ENCODE data around the gene AGBL3.
"Not testable (repeated sequence)": the region's sequence is repeated elsewhere in the genome, so short reads cannot be mapped to it uniquely, and the experiment has no call there.

Gene AGBL3

DNA sequence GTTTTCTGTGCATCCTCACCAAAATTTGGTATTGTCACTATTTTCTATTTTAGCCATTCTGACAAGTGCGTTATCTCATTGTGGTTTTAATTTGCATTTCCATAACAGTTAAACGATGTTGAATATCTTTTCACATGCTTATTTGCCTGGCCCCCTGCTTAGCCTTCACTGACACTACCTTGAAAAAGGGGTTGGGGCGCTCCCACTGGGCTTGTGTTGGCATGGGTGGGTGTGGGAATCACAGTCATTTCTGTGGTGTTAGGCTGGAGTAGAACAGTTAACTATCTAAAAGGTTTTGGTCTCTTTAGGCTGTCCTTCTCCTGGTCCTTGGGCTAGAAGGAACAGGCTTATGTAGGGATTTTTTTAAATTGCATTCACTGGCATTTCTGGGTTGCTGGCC is 89.4 kb downstream of the AGBL3 start:
- no peak for DNase-seq (ENCODE audit: low read depth in 2 of 2, low spot score in 1 of 2)

DNA sequence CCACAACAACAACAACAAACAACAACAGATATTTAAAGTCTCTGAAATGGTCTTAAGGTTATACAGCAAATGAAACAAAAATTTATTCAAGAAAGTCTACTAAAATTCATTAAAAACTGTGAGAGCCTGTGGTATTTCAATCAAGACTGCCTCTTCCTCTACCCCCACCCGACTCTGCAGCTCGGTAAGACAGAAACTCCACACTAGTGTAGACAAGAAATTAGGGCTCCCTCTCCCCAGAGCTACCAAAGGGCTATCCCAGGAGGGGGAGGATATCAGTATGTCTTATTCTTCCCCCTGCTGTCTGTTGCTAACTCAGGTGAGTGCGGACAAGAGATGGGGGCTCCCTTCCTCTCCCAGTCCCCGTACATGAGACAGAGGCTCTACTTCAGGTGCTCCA is 90.6 kb downstream of the AGBL3 start:
- no peak for DNase-seq (ENCODE audit: low read depth in 2 of 2, low spot score in 1 of 2)

DNA sequence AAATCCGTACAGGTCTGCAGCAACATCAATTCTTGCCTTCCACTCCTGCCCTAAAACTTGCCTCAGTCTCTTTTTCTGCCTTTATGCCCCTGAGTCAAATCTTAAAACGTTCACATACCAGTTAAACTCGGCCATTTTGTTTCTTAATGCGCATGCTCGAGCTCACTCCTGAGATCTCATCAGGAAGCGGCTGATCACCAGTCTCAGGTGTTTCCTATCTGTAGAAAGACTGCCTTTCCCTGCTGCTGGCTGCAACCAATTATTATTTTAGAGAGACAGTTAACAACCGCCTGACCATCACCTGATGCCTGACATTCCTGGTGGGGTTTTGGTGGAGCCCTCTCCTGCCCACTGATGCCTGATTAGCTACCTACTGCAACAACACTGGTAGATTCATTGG is 91.3 kb downstream of the AGBL3 start:
- no peak for DNase-seq (ENCODE audit: low read depth in 2 of 2, low spot score in 1 of 2)

DNA sequence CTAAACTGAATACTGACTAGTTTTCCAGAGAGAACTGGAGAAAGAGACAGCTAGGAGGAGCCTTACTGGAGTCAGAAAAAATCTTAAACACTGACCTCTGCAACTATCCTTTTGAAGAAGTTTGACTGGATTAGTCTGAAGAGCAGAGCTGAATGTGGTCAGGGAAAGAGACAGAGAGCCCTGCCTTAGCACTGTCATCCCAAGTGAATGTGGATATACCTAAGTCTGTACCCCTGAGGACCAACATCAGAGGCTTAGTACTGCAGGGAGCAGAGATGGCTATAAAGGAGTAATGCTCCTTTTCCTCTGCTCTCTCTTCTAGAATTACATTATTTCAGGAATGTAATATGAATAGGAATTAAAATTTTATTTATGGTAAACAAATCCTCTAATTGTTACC is 91.7 kb downstream of the AGBL3 start:
- no peak for DNase-seq (ENCODE audit: low read depth in 2 of 2, low spot score in 1 of 2)

DNA sequence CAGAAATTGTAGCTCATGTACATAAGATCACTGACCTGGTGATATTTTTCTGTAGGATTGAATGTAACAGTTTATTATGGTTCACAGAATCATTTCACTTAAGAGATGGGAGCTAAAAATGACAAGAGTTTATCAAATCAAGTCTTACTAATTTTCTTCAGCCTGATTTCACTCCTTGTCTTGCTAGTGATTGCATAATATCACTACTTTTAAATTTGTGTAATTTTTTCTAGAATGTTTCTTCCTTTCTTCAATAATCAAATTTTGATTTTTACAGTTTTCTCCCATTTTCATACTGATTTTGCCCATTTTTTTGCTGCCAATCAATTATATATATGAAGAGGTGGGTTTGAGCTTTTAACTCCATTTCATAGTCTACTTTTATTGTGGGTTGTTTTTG is 92.8 kb downstream of the AGBL3 start:
- DNase-seq (ENCODE audit: low read depth in 2 of 2, low spot score in 1 of 2), result no peak

DNA sequence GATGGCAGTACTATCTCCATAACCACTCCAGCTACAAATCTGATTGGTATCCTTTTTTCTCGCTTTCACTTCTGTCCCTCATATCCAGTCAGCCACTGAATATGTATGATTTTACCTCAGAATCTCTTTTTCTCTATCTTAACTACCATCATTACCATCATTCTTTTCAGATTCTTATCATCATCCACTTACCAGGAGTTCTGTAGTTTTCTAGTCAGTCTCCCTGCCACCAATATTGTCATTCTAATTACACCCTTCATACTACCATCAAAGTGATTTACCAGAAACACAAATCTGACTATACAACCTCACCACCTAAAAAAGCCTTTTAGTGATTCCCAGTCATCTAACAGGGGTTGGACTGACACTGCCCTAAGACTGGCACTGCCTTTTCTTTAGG is 96.7 kb downstream of the AGBL3 start:
- no peak for DNase-seq (ENCODE audit: low read depth in 2 of 2, low spot score in 1 of 2)

DNA sequence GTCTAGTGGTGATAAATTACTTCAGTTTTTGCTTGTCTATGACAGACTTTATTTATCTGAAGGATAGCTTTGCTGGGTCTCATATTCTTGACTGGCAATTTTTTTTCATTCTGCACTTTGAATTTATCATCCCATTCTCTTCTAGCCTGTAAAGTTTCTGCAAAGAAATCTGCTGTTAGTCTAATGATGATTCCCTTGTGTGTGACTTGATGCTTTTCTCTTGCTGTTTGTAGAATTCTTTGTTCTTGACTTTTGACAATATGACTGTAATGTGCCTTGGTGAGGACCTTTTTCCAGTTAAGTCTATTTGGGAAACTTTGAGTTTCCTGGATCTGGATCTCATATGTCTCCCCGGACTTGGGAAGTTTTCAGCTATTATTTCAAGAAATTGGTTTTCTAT is 102.3 kb downstream of the AGBL3 start:
- no peak for DNase-seq (ENCODE audit: low read depth in 2 of 2, low spot score in 1 of 2)

DNA sequence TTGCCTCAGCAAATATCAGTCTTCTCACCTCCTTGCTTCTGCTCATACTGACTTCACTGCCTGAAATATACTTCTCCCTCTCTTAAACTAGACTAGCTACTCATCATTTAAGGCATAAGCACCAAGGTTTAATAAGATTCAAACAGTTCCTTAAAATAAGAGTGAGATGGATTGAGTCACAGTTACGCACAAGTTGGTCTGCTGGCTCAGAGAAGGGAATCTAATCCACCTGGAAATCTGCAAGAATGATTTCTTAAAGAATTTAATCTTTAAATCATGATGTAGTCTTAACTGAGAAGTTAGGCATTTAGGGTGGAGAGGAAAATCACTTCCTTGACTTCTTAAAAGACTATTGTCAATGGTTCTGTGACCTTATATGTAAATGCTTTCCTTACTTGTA is 105.4 kb downstream of the AGBL3 start:
- DNase-seq (ENCODE audit: low read depth in 2 of 2, low spot score in 1 of 2), result no peak

DNA sequence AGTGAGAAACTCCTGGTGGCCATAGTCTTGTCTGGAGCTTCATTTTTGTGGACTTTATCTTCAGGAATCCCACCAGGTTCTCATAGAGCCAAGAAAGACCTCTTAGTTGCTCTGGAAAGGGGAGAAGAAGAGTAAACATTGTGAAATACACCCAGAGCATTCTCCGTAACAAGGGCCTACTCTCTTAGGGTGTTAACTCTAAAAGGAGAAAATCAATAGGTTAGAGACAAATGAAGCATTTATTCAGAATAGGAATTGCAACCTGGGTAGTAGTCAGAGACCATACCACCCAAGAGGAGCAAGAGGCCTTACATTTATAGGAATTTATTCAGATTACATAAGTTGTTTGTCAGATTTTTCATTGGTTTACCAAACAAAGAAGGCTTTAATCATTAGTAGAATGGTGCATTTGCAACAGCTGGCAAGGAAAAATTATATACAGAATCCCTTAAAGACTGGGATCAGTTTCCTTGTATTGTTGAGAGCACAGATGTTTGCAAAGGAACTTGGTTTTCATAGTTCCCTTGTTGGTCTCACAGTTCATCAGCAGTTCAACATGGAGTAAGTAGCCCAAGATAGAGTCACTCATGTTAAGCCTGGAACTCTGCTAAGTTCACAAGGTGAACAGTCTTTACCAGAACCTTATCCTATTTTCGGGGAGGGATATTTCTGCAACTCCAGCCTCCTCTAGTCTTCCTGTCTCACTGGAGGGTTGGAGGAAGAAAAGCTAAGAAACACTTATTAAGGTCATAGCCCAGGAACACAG is 108.3 kb downstream of the AGBL3 start:
- no peak for DNase-seq (ENCODE audit: low read depth in 2 of 2, low spot score in 1 of 2)

DNA sequence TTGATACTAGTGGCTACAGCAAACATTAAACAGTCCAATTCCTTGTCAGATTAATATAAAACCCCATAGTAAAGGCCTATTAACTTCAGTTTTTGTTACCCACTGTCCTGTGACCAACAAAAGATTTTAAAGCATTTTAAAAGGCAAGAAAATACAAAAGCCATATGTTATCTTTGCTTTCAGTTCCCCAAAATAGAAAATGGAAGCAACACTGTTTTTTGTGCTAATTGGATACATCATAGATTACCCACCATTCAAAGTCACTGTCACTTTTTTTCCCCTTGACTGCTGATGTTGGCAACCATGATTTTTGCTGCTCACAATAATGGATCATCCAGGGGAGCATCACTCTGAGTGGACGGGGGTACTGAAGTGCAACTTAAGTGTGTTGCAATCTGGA is 109.1 kb downstream of the AGBL3 start:
- no peak for DNase-seq (ENCODE audit: low read depth in 2 of 2, low spot score in 1 of 2)

DNA sequence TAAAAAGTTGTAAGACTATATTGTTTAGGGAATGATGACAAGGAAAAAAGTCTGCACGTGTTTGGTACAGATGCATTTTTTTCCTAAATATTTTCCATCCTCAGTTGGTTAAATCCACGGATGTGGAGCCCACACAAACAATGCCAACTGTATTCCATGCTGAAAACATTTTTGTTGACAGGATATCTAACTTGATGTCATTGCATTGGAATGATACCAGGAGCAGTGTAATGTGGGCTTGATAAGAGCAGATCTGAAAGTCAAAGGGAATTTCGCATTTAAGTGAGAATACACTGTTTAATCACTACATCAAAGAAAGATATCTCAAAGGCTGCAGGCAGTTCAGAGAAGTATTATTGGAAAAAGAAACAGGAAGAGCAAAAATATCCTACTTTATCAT is 112.1 kb downstream of the AGBL3 start:
- no peak for DNase-seq (ENCODE audit: low read depth in 2 of 2, low spot score in 1 of 2)

DNA sequence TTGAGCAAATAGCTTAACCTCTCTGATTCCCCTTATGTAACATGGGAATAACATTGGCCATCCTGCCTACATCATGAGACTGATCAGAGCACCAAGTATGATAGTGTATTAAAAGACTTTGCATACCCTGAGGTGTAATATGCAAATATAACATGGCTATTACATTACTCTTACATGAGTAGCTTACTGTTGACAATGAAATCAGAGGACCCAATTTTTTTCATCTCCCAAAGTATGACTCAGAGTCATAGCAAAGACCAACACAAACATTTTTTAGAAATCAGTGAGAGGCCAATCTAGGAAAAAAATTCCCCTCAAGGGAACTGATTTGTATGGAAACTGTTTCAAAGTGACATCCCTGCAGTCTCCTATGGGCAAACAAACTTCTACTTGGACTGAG is 114.5 kb downstream of the AGBL3 start:
- DNase-seq (ENCODE audit: low read depth in 2 of 2, low spot score in 1 of 2), result no peak

DNA sequence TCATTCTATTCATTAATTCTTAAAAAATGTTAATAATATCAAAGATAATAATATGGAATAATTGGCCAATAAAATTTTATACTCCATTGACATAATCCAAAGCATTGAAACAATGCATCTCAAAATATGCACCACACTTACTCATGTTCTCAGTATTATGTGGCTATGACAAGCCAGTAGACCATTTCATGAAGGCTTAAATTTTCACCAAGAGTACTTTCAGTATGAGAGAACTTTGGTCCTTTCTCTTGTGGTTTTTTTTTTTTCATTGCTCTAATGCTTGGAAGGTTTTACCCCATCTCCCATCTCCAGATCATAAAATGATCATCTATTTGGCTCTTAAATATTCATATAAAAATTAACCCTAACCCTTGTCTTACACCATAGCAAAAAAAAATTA is 116.1 kb downstream of the AGBL3 start:
- no peak for DNase-seq (ENCODE audit: low read depth in 2 of 2, low spot score in 1 of 2)

DNA sequence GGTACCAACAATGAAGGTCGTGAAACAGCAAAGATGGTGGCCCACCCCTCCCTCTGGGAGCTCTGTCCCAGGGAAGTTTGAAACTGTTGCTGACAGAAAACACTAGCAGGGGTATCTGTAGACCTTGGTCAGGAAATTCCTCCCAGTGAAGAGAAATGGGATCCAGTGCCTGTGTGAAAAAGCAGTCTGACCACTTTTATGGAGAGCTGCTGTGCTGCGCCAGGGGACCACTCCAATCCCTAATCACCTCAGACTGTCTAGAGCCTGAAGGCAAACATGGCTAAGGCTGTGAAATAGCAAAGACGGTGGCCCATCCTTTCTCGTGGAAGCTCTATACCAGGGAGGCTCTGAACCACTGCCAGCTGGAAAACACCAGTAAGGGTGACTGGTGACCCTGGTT is 123.3 kb downstream of the AGBL3 start:
- no peak for DNase-seq (ENCODE audit: low read depth in 2 of 2, low spot score in 1 of 2)

DNA sequence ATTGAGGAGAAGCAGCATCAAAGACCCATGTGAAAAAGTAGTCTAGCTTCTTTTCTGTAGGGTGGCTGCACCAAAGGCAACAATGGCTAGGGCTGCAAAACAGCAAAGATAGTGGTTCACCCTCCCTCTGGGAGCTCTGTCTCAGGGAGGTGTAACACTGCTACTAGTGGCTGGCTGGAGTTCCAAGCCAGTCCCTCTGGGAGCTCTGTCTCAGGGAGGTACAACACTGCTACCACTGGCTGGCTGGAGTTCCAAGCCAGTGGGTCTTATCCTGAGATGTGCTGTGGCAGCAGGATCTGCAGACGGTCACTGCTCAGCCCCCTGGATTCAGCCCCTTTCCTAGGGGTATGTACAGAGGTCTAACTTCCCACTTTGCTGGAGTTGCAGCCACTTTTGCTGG is 123.7 kb downstream of the AGBL3 start:
- DNase-seq (ENCODE audit: low read depth in 2 of 2, low spot score in 1 of 2), result no peak

DNA sequence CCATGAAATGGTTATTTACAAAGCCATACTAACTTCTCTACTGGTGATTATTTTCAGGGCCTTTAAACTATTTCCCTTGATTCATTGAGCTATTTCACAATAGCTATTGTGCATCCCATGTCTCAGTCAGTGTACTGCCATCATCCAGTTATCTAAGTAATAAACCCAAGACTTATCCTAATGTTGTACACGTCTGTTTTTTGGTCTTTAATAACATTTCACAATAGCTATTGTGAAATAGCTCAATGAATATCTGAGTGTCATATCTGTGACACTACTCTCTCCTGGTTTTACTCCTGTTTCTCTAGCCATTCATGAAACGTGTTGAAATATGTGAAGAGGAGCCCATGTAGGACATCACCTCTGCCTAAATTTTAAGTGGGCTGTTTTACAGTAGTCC is 125.1 kb downstream of the AGBL3 start:
- no peak for DNase-seq (ENCODE audit: low read depth in 2 of 2, low spot score in 1 of 2)

DNA sequence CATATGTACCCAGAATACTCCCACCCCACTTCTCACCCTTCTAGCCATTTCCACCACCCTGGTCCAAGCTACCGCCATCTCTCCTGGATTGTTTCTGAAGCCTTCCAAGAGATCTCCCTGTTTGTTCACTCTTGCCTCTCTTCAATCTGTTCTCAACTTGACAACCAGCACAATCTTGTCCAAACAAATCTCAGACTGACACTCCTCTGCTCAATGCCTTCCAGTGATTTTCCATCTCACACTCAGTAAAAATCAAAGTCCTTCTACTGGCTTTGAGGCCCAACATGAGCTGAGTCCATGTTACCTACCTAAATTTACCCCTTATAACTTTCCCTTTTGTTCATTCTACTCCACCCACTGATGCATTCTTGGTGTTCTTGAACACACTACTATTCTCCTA is 128.3 kb downstream of the AGBL3 start:
- DNase-seq (ENCODE audit: low read depth in 2 of 2, low spot score in 1 of 2), result no peak

DNA sequence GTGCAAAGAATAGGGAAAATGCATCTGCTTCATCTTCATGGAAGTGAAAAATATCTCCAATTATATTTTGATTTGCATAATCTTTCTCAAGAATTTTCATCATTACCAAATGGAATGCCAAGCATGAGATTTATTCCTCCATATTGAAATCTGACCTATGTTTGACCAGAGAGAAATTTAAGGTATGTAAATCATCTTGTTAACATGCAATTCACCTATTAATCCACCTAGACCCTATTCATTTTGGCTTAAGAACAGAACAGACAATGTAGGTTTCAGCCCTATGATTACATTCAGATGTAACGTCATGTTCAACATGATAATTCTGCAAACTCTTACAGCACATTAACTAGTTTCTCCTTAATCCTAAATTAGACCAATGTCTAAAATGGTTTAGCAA is 130.8 kb downstream of the AGBL3 start:
- DNase-seq (ENCODE audit: low read depth in 2 of 2, low spot score in 1 of 2), result no peak

DNA sequence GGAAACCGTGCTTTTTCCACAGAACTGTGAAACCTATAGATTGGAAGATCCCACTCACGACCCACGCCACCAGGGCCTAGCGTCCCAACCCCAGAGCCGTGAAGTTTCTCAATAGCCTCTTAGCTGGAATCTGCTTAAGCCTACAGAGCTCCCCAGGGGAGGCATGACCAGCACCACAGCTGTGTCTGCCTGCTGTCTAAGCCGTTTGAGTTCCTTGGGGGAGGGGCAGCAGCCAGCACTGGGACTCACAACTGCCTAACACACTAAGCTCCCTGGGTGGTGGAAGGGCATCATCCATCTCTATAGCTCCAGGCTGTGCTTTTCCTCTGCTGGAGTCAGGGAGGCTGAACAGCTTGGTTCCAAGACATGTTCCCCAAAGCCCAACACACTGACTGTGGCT is 135.6 kb downstream of the AGBL3 start:
- no peak for DNase-seq (ENCODE audit: low read depth in 2 of 2, low spot score in 1 of 2)

DNA sequence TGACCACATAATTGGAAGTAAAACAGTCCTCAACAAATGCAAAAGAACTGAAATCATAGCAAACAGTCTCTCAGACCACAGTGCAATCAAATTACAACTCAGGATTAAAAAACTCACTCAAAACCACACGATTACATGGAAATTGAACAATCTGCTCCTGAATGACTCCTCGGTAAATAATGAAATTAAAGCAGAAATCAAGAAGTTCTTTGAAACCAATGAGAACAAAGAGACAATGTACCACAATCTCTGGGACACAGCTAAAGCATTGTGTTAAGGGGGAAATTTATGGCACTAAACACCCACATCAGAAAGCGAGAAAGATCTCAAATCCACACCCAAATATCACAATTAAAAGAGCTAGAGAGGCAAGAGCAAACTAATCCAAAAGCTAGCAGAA is 138.3 kb downstream of the AGBL3 start:
- not testable (repeated sequence) for DNase-seq (ENCODE audit: low read depth in 2 of 2, low spot score in 1 of 2)

DNA sequence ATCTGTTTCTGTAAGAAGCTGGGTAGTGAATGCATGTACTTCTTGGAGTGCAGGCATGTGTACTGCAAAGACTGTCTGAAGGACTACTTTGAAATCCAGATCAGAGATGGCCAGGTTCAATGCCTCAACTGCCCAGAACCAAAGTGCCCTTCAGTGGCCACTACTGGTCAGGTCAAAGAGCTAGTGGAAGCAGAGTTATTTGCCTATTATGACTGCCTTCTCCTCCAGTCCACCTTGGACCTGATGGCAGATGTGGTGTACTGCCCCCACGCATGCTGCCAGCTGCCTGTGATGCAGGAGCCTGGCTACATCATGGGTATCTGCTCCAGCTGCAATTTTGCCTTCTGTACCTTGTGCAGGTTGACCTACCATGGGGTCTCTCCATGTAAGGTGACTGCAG is 142.6 kb downstream of the AGBL3 start:
- DNase-seq (ENCODE audit: low read depth in 2 of 2, low spot score in 1 of 2), result no peak

DNA sequence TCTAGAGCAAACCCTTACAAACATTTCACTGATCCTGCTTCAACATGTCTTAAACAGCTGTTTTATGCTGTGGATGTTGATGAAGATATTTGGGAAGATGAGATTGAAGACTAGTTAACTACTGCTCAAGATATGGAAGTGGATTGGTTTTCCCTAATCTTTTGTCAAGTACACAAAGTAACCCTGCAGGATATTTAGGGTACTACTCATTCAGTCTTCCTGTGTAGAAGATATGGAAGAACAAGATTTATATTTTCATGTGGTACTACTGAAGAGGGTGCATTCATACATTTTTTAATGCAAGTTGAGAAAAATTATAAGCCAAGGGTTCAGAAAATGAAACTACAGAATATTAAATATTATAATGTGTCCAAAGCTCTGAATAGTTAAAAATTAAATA is 143.3 kb downstream of the AGBL3 start:
- DNase-seq (ENCODE audit: low read depth in 2 of 2, low spot score in 1 of 2), result no peak

DNA sequence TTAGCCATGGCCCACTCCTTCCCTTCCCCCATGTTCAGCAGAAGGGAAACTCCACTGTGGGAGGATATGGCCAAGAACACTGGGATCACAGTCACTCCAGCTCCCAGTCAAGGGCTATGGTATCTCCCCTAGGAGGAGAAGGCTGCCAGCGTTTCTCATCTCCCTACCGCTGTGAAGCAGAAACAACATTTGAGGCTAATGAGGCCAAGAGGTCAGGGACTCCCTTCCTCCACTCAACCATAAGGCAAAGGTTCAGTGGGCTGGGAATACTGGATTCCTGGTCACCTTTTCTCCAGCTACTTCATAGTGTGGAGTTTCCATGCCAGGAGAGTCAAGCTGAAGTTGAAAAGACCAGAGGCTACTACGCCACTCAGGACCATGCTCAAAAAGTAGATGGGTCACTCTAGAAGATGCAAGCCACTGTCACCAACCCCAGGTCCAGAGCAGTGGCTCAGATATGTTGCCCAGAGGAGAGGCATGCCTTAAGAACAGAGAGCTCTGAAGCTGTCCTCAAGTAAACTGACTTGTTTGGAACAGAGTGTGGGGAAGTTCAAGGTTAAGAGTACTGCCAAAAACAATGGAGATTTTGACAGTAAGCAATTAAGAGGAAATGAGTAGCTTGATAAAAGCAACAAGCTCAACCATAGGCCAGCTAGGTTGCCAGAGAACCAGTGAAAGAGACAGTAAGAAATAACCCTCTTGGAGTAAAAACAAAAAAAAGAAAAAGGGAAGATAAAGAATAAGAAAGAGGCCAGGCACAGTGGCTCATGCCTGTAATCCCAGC is 157.8 kb downstream of the AGBL3 start:
- DNase-seq (ENCODE audit: low read depth in 2 of 2, low spot score in 1 of 2), result no peak
